HG03095 (cell line): Measurements from ENCODE around the gene HP1BP3.

Experiments used
- ATAC-seq: cut with Tn5 transposase; IDR thresholded peaks from one replicate; pipeline ENCODE4 v1.9.1; 2021; ENCODE audit warnings: moderate library complexity; ENCODE audit not compliant: unreplicated experiment

The HP1BP3 gene

DNA sequence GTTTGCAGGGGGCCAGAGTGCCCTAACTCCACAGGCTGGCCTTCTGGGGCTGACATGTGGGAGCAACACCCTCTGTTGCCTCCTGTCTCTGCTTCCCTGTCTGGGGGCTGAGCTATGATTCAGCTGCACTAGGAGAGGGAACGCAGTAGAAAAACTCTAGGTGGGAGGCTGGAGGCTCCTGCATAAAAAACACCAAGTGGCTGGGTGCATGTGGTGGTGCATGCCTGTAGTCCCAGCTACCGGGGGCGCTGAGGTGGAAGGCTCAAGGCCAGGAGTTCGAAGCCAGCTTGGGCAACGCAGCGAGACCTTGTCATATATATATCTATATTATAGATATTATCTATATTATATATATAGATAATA lies 74.9 kb downstream of the HP1BP3 start:
- no peak for ATAC-seq

DNA sequence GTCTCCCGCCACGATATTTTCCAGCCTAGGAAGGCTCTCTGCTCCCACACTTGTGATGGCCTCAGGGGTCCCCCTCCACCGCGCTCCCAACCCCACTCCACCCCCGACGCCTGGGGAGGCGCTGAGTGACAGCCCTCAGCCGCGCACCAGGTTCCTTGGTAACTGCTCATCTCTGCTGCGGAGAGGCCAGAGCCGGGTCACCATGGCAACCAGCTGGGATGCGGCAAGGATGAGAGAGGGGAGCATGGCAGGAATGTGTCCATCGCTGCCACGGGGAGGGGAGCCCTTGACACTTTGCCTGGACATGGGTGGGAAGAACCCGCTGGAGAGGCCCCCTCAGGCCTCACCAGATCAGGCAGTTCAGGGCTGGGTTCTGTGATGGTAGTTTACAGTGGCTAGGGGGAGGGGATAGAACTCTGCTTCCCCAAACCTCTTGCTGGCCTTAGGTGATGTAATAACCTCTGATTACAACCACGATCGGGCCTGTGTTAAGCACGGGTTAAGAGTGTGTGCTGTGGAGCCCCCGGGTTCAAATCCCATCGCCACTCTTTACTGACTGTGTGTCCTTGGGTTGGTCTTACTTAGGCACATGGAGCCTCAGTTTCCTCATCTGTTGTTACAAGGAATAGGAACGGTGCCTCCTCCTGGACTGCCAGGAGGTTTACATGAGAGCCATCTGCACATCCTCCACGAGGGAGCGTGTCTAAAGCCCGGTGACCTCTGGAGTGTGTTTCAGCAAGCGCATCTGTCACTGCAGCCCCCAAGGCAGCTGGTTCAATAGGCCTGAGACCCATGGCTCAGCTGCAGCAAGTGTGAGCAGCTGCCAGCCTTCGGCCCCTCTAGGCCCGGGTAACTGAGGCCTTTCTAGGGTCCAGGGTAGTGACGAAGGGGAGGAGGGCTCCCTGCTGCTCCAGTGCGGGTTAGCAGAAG lies 75.6 kb downstream of the HP1BP3 start:
- ATAC-seq: no peak

DNA sequence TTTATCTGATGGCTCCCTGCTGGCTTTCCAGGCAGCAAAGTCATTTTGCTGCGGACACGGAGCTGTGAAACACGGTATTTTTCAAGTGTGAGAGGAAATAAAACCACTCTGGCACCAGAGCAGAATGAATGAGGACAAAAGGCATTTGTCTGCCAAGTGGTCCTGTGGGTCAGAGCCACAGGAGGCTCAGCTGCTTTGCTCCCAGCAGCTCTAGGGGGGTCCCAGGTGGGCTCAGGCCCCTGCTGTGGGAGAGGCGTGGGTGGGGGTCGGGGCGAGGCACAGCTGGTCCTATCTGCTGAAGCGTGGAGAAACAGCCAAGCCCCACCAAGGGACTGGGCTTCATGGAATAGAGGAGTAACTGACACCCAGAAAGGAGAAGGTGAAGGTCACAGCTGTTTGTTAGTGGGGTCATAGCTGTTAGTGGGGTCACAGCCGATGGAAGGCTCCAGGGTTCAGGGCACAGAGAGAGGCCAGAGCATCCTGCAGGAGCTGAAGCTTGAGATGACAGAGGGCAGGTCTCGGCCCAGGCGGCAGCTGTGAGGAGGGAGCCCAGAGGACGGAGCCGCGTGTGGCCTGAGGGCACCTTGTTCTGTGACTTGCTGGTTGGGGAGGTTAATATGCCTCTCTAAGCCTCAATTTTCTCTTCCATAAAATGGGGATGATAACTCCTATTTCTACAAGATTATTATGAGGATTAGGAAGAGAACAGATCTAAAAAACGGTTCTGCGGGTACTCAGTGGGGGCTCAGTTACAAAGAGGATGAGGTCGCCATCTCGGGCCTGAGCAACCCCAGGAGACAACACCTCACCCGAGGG lies 76.4 kb downstream of the HP1BP3 start:
- ATAC-seq: no peak

DNA sequence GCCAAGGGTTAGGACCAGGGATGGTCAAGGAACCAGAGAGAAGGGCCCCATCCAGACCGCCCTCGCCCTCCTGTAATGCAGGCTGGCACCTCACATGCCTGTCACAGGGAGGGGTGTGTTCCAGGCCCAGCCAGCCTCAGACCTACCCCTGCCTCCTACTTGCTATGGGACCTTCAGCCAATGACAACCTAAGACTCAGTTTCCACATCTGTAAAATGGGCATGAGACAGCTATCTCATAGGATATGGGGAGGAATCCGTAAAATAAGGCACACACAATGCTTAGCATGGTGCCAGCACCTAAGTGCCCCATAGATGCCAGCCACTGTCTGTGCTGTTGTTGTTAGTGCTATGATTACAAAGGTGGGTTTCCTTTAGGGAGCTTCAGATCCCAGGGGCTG lies 77.2 kb downstream of the HP1BP3 start:
- no peak for ATAC-seq

DNA sequence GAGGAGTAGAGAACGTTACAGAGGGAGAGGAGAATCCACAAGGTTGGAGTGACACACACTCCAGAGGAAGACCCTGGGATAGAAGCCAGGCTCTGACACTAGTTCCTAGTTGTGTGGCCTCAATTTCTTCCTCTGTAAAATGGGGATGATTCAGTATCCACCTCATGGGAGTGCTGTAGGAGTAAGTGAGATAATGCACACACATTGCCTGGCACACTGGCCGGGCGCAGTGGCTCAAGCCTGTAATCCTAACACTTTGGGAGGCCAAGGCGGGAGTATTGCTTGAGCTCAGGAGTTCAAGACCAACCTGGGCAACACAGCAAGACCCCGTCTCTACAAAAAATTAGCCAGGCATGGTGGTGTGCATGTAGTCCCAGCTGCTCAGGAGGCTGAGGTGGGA lies 78.2 kb downstream of the HP1BP3 start:
- no peak for ATAC-seq

DNA sequence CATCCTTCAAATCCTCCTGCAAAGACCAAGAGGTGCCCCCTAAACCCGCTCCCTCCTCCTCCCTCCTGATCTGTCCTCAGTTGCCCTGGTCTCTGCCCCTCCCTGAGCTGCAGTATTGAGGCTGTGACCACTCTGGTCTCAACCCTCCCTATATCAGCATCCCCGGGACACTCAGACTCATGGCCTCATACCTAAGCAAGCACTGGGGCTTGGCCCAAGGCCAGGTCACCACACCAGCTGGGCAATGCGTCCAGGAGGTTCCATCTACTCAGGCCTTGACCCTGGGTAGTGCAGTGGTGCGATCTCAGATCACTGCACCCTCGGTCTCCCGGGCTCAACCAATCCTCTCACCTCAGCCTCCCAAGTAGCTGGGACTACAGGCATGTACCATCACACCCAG lies 79.0 kb downstream of the HP1BP3 start:
- ATAC-seq: no peak

GRCh38 chr1:20706841-20707240 lies 80.3 kb downstream of the HP1BP3 start:
- no peak for ATAC-seq

GRCh38 chr1:20705203-20705755 lies 81.8 kb downstream of the HP1BP3 start:
- ATAC-seq: no peak

DNA sequence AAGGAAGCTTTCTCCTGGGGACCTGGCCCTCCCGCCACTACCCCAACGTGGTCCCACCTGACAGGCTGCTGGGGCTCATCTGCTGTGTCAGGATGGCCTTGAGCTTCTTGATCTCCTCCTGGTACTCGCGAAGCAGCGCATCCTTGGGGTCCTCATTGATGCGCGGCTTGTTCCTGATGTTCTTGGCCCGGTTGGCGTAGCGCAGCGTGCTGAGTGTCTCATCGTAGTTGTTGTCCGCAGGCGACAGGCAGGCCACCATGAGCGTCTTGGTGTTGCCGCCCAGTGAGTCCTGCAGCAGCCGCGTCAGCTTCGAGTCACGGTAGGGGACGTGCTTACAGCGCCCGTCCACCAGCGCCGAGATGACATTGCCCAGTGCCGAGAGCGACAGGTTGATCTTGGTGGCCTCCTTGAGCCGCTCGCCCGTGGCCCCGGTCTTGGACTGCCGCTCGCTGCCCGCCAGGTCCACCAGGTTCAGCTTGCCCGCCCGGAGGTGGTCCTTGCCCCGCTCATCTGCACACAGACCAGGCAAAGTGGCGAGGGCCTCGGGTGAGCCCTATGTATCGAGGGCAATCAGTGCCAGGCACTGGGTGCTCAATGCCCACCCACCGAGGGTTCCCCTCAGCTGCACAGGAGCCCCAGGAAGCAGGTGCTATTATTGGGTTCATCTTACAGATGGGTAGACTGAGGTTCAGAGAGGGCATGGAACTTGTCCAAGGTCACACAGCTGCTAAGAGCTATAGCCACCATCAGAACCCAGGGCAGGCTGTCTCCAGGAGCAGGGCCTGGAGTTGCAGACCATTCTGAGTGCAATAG lies 82.5 kb downstream of the HP1BP3 start:
- ATAC-seq: no peak

GRCh38 chr1:20703124-20703756 lies 83.9 kb downstream of the HP1BP3 start:
- ATAC-seq: no peak

GRCh38 chr1:20702416-20702815 lies 84.7 kb downstream of the HP1BP3 start:
- ATAC-seq: no peak

DNA sequence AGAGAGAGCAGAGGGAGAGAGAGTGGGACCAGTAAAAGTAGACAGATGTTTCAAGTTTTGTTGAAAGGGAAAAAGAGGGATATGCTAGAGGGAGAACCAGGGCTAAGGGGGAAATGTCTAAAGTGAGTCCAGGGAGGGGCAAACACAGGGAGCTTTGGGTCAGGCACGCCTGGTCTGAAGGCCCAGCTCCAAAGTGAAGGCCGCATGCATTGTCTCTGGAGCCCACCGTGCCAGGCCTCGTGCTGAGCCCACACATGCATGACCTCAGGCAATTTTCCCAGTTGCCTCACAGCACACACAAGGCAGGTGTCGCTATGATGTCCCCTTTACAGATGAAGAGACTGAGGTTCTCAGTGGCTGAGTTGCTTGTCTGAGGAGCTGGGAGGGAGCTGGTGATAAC lies 85.3 kb downstream of the HP1BP3 start:
- ATAC-seq: no peak

DNA sequence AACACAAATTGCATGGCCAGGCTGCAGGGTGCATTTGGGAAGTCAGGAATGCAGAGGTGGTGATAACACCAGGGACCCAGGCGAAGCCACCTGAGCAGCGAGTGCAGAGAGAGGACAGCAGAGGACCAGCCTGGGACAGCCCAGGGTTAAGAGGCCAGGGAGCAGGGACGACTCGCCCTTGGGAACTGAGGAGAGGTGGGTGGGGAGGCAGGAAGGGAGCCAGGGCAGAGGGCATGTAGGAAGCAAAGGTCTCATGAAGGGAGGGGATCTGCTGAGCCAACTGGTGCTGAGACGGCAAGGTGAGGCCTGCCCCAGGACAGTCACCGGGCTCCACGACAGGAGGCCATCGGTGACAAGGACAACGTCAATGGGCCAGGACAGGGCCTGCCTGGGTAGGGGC lies 85.7 kb downstream of the HP1BP3 start:
- no peak for ATAC-seq

- ATAC-seq: no peak
These were observed 86.4 kb downstream of the HP1BP3 start for GRCh38 chr1:20700636-20701215.

DNA sequence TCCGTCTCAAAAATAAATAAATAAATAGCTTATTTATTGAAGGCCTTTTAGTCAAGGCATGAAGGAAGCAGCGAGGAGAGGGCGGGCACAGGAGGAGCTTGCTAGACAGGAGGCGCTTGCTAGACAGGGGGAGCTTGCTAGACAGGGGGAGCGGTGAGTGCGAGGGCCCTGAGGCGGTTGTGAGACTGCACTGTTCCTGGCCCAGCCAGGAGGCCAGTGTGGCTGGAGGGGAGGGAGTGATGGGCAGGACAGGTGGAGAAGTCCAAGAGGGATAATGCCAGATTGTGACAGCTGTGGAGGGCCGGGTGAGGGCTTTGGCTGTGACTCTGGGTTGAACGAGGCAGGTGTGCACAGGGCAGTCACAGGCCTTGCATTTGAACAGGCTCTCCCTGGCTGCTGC lies 87.5 kb downstream of the HP1BP3 start:
- no peak for ATAC-seq

DNA sequence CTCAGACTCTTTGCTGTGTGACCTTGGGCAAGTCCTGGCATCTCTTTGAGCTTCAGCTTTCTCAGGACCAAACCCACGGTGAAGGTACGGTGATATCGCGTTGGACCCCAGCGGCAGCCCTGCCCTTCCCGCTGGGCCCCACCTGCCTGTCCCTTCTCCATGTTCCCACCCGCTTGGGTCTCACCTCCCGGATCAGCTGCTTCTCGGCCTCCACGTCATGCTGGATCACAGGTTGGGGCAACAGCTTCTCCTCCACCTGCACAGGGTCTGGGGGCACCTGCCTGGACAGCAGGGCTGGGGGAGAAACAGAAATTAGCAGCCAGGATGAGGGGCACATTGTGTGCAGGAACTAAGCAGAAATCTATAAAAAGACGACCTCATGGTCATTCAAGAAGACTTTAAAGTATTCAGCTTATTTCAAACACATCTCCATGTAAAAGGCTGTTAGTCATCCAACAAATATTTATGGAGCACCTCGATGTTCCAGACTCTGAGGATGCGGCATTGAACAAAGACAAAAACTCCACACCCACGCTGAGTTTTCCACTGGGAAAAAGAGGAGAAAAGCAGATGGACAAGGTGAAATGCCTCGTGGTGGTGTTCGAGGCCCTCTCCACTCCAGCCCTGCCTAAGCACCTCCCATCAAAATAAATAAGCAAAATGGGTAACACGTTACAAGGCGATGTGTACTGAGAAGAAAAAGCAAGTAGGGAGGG lies 88.8 kb downstream of the HP1BP3 start:
- ATAC-seq: no peak

DNA sequence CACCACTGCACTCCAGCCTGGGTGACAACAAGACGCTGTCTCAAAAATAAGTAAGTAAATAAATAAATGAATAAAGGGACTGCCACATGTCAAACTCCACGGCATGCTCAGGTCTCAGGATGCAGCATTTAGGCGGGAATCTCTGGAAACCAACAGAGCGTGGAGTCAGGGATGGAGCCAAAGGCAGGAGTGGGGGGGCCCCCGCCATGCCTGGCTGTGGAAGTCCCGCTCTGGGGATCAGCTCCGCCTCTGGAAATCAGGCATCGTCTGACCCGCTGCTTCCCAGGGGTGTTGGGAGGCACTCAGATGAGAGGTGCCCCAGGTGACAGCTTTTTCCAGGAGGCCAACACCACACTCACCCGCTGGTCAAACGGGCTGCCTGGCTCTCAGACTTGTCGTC lies 89.5 kb downstream of the HP1BP3 start:
- no peak for ATAC-seq

DNA sequence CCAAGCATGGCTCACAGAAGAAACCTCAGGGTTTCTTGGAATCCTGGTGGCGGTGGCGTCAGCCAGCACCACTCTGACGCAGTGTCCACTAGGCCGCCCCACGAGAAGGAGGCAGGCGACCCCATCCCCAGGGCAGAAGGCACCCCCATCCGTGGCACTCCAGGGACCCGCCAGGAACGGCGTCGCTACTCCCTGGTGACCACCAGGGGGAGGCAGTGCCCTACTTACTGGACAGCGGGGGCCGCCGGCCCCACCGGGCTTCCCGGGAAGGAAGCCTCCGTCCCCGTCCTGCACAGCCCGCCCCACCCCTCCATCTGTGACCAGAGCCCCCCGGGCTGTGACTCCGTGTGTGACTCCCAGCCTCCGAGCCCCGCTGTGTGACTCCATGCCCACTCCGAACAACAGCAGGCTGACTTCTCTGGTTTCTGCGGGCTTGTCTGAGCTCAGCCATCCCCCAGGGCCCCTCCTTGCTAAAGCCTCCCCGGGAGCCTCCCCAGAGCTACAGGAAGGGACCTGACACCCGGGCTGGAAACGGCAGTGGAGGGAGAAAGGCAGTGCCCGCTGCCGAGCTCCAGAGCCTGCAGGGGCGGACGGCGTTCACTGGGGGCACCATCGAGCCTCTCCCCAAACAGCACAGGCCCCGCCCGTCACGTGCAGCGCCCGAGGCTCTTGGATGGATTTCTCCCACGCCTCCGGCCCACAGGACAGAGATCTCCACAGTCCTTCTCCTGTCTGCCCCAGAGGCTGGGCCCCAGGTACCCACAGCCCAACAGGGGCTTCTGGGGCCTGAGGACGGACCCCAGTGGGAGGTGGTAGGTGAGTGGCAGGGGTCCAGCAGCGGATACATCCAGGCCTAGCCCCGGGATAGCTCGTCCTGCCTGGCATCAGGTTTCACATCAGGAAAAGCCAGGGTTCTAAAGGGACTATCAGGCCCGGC lies 90.4 kb downstream of the HP1BP3 start:
- peak; percentile 65 for ATAC-seq
